DND-41 (cell line): ENCODE measurements around the gene MERTK.
"Not testable (repeated sequence)": the region's sequence is repeated elsewhere in the genome, so short reads cannot be mapped to it uniquely, and the experiment has no call there.

ENCODE experiments used
- CTCF ChIP-seq: IDR thresholded peaks from 2 replicates; pipeline ENCODE4 v1.5.1; 2012; ENCODE audit warnings: borderline replicate concordance, low read length, moderate library complexity, mild to moderate bottlenecking; ENCODE audit not compliant: poor library complexity, severe bottlenecking; ENCODE audit errors: extremely low read depth
- EZH2 ChIP-seq: IDR thresholded peaks from 3 replicates; pipeline ENCODE4 v1.6.1; 2012; ENCODE audit warnings: borderline replicate concordance, low read depth, mild to moderate bottlenecking, moderate library complexity, low read length, inconsistent platforms; ENCODE audit not compliant: severe bottlenecking

GRCh38 chr2:111872806-111873205, 25.6 kb upstream of the MERTK start:
- TF ChIP-seq CTCF, EZH2: not testable (repeated sequence)
